ENCODE measurements around the gene NRXN3.
"Not testable (repeated sequence)": the region's sequence is repeated elsewhere in the genome, so short reads cannot be mapped to it uniquely, and the experiment has no call there.

NRXN3 gene

GRCh38 chr14:78417532-78417931, 247.4 kb downstream of the NRXN3 start:
- no peak for DNase-seq

GRCh38 chr14:78424311-78424710, 254.1 kb downstream of the NRXN3 start:
- no peak for DNase-seq

GRCh38 chr14:78425330-78425729, 255.2 kb downstream of the NRXN3 start:
- no peak for DNase-seq

GRCh38 chr14:78425782-78426181, 255.6 kb downstream of the NRXN3 start:
- DNase-seq: no peak

GRCh38 chr14:78432046-78432445, 261.9 kb downstream of the NRXN3 start:
- no peak for DNase-seq

- not testable (repeated sequence) for DNase-seq
Measured at GRCh38 chr14:78437448-78437847, 267.3 kb downstream of the NRXN3 start.

GRCh38 chr14:78440356-78440894, 270.3 kb downstream of the NRXN3 start:
- DNase-seq: no peak

GRCh38 chr14:78443834-78444233, 273.7 kb downstream of the NRXN3 start:
- DNase-seq: no peak

GRCh38 chr14:78445275-78445674, 275.1 kb downstream of the NRXN3 start:
- DNase-seq: no peak

GRCh38 chr14:78446807-78447206, 276.6 kb downstream of the NRXN3 start:
- DNase-seq: no peak

- peak; percentile 49 for DNase-seq
Measured at GRCh38 chr14:78448164-78449094, 278.3 kb downstream of the NRXN3 start.

GRCh38 chr14:78450669-78451318, 280.6 kb downstream of the NRXN3 start:
- DNase-seq: no peak

GRCh38 chr14:78451319-78451695, 281.1 kb downstream of the NRXN3 start:
- no peak for DNase-seq

GRCh38 chr14:78455896-78456435, 285.8 kb downstream of the NRXN3 start:
- no peak for DNase-seq

GRCh38 chr14:78469947-78470346, 299.8 kb downstream of the NRXN3 start:
- no peak for DNase-seq

GRCh38 chr14:78479127-78479780, 309.1 kb downstream of the NRXN3 start:
- DNase-seq: no peak

GRCh38 chr14:78484028-78484427, 313.9 kb downstream of the NRXN3 start:
- no peak for DNase-seq

GRCh38 chr14:78486081-78486480, 315.9 kb downstream of the NRXN3 start:
- DNase-seq: no peak

GRCh38 chr14:78486621-78487020, 316.4 kb downstream of the NRXN3 start:
- DNase-seq: no peak

- not testable (repeated sequence) for DNase-seq
Measured at GRCh38 chr14:78487573-78487972, 317.4 kb downstream of the NRXN3 start.

GRCh38 chr14:78488938-78489337, 318.8 kb downstream of the NRXN3 start:
- DNase-seq: no peak

GRCh38 chr14:78491048-78491447, 320.9 kb downstream of the NRXN3 start:
- DNase-seq: no peak

- no peak for DNase-seq
Measured at GRCh38 chr14:78498062-78498595, 328.0 kb downstream of the NRXN3 start.
